Cerebellar cortex (tissue), 1 donor: ENCODE measurements around the gene SPOCK2.

Source experiments
- DNase-seq: peaks from one replicate; pipeline ENCODE4 v3.0.0-alpha.2; 2015; ENCODE audit warnings: low spot score

Gene SPOCK2

DNA sequence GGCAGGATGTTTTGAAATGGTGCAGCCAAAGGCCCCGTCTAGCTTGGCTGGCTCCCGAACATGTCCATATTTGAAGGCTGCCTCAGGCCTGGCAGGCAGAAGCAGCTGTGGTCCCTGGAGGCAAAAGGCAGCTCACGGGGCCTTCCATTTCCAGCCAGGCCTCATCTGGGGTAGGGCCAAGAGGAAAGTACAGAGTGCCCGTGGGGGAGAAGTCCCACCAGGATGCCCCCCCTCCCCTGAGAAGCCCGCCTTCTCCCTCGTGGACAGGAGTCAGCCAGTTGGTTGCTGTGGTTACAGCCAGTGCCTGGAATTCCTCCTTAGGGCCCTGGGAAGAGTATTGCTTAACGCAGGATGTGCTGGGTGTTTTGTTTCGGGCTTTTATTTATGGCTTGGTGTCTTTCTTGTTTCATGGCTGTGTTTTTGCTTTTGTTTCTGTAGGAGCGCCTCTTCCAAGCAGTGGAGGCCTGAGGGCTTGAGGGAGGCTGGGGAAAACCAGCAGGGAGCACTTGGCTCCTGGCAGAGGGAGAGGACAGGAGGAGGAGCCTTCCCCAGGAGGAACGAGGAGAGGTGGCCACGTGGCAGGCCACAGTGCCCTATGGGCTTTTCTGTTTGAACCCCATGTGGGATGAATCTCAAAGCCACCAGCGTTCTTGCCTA is 78.8 kb downstream of the SPOCK2 start:
- no peak for DNase-seq

DNA sequence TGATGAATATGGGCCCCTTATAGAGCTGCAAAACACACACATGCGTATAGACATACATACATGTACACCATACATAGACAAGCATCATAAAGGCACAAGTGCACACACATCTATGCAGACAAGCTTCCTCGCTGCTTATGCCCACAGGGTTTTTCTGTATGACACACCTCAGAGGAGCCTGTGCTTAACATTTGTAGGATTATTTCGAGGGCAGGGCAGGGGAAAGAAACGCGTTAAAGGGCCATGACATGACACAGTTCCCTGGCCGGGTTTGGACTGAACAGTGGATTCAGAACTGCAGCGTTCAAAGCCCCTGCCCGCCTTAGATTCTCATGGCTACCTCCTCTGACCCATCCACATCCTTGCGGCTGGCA is 79.3 kb downstream of the SPOCK2 start:
- DNase-seq: no peak
